ENCODE measurements around the gene OGFR.

Gene OGFR

DNA sequence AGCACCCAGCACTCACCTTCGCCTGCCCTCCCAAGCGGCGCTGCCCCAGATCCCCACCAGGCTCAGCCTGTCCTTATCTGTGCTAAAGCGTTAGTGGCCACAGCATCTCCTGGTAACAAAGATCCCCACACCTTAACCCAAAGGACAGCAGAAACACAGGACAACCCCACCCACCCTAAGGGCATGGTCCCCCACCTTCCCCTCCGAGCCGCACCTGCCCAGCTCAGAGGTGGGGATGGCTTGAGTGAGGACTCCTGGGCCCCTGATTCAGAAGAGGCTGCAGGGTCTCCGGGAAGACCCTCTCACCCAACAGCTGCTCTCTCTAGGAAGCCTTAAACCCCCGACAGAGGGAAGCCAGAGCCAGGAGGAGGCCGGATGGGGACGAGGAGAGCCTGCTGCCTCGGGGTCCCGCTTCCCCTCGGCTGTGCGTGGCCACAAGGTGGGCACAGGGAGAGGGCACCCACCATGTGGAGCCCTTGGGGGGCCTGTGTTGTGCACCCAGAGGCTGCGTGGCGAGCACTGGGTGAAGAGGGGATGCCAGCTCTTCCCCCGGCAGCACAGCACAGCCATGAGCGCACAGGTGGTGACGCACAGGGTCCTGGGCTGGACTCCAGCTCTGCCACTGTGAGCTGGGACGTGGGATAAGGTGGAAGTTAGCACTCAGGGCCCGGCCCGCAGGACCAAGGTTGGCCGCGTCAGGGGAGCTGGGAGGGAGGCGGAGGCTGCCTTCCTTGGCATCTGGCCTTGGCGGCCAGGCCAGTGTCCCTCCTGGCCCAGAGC is 40.3 kb upstream of the OGFR start:
- TF ChIP-seq BHLHE40 (IDR thresholded peaks at IDR 0.05; ENCODE audit: borderline replicate concordance) (no peak), FOXM1 (IDR thresholded peaks at IDR 0.05; ENCODE audit: borderline replicate concordance) (no peak), ARNT (IDR thresholded peaks at IDR 0.05) (no peak), FOXA1 (IDR thresholded peaks at IDR 0.05) (no peak), CTBP1 (IDR thresholded peaks at IDR 0.05; ENCODE audit: borderline replicate concordance) (no peak), NFRKB (IDR thresholded peaks at IDR 0.05) (no peak), HDGF (IDR thresholded peaks at IDR 0.05; ENCODE audit: borderline replicate concordance) (no peak), ZNF384 (IDR thresholded peaks at IDR 0.05) (no peak), SP1 (IDR thresholded peaks at IDR 0.05) (no peak), SUZ12 (IDR thresholded peaks at IDR 0.05) (no peak), LEF1 (IDR thresholded peaks at IDR 0.05; ENCODE audit: borderline replicate concordance) (no peak), TARDBP (IDR thresholded peaks at IDR 0.05) (no peak), L3MBTL2 (conservative IDR thresholded peaks at IDR 0.05) (no peak), FOXK2 (IDR thresholded peaks at IDR 0.05) (no peak), ELF4 (IDR thresholded peaks at IDR 0.05) (no peak)
- TF ChIP-seq, protein P1, sequence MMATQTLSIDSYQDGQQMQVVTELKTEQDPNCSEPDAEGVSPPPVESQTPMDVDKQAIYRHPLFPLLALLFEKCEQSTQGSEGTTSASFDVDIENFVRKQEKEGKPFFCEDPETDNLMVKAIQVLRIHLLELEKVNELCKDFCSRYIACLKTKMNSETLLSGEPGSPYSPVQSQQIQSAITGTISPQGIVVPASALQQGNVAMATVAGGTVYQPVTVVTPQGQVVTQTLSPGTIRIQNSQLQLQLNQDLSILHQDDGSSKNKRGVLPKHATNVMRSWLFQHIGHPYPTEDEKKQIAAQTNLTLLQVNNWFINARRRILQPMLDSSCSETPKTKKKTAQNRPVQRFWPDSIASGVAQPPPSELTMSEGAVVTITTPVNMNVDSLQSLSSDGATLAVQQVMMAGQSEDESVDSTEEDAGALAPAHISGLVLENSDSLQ (IDR thresholded peaks at IDR 0.05) = no peak
- CTCF ChIA-PET = interaction anchor here (1.0 kb wide), 1 partner anchor 27 kb away, joined by 3 read pairs; no protein-coding TSS in a partner anchor
- POLR2A ChIA-PET = no interaction called here
- no peak for DNase-seq (ENCODE audit: extremely low spot score)

DNA sequence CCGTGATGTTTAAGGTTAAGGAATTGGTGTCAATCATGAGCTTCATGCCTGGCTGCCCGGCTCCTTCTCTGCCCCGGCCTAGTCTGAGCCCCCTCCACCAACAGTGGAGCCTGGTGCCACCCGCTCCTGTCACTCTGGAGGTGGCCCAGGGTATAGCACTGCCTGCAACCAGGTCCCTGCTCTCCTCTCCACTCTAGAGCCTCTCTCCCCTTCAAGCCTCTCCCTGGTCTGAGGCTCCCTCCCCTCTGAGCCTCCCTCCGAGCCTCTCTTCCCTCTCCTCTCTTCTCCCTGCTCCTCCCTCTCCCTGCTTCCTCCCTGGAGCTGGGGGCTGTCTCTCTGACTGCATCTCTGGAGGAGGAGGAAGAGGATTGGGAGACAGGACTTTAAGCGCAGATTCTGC is 39.6 kb upstream of the OGFR start:
- TF ChIP-seq L3MBTL2 (conservative IDR thresholded peaks at IDR 0.05) (no peak), TARDBP (IDR thresholded peaks at IDR 0.05) (no peak), SUZ12 (IDR thresholded peaks at IDR 0.05) (no peak), LEF1 (IDR thresholded peaks at IDR 0.05; ENCODE audit: borderline replicate concordance) (no peak), FOXK2 (IDR thresholded peaks at IDR 0.05) (no peak), SP1 (IDR thresholded peaks at IDR 0.05) (no peak), CTBP1 (IDR thresholded peaks at IDR 0.05; ENCODE audit: borderline replicate concordance) (no peak), HDGF (IDR thresholded peaks at IDR 0.05; ENCODE audit: borderline replicate concordance) (no peak), ELF4 (IDR thresholded peaks at IDR 0.05) (no peak), FOXA1 (IDR thresholded peaks at IDR 0.05) (no peak), ARNT (IDR thresholded peaks at IDR 0.05) (no peak), FOXM1 (IDR thresholded peaks at IDR 0.05; ENCODE audit: borderline replicate concordance) (no peak), ZNF384 (IDR thresholded peaks at IDR 0.05) (no peak), NFRKB (IDR thresholded peaks at IDR 0.05) (no peak), BHLHE40 (IDR thresholded peaks at IDR 0.05; ENCODE audit: borderline replicate concordance) (no peak)
- TF ChIP-seq, protein P1 (IDR thresholded peaks at IDR 0.05) = no peak
- ChIA-PET POLR2A (no interaction called here), CTCF (interaction anchor here (1.0 kb wide), 1 partner anchor 26 kb away, joined by 3 read pairs; no protein-coding TSS in a partner anchor)
- no peak for DNase-seq (ENCODE audit: extremely low spot score)

DNA sequence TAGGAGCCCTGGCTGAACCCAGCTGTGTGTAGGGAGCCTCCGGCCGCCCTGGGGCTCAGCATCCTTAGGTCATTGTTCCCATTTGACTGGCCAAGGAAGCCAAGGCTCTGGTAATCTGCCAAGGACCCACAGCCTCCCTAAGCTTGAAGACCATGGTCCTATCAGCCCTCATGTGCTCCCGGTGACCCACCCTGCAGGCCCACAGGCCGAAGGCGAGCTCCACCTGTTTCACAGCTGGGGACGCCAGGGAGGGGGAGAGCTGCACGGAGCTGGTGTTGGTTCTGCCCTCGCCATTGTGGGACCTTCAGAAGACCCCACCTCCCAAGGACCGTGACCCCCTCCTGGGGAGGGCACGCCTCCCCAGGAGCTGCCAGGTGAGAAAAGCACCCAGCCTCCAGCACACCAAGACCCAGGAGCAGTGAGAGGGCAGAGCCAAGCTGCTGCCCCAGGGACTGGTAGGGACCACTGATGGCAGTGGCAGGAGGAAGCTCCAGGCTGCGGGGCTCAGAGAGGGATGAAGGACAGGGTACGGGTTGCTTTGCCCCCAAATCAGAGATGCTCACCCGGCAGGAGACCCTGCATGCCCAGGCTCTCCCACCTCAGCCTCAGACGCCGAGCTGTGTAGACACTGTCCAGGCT is 39.1 kb upstream of the OGFR start:
- ChIA-PET CTCF (interaction anchor here (1.0 kb wide), 1 partner anchor 26 kb away, joined by 3 read pairs; no protein-coding TSS in a partner anchor), POLR2A (no interaction called here)
- DNase-seq (ENCODE audit: extremely low spot score) = no peak
- TF ChIP-seq TARDBP (IDR thresholded peaks at IDR 0.05) (no peak), ARNT (IDR thresholded peaks at IDR 0.05) (no peak), L3MBTL2 (conservative IDR thresholded peaks at IDR 0.05) (no peak), FOXM1 (IDR thresholded peaks at IDR 0.05; ENCODE audit: borderline replicate concordance) (no peak), ELF4 (IDR thresholded peaks at IDR 0.05) (no peak), SUZ12 (IDR thresholded peaks at IDR 0.05) (no peak), CTBP1 (IDR thresholded peaks at IDR 0.05; ENCODE audit: borderline replicate concordance) (no peak), SP1 (IDR thresholded peaks at IDR 0.05) (no peak), ZNF384 (IDR thresholded peaks at IDR 0.05) (no peak), BHLHE40 (IDR thresholded peaks at IDR 0.05; ENCODE audit: borderline replicate concordance) (no peak), NFRKB (IDR thresholded peaks at IDR 0.05) (no peak), FOXK2 (IDR thresholded peaks at IDR 0.05) (no peak), HDGF (IDR thresholded peaks at IDR 0.05; ENCODE audit: borderline replicate concordance) (no peak), LEF1 (IDR thresholded peaks at IDR 0.05; ENCODE audit: borderline replicate concordance) (no peak), FOXA1 (IDR thresholded peaks at IDR 0.05) (no peak)
- TF ChIP-seq, protein P1 (IDR thresholded peaks at IDR 0.05) = no peak

DNA sequence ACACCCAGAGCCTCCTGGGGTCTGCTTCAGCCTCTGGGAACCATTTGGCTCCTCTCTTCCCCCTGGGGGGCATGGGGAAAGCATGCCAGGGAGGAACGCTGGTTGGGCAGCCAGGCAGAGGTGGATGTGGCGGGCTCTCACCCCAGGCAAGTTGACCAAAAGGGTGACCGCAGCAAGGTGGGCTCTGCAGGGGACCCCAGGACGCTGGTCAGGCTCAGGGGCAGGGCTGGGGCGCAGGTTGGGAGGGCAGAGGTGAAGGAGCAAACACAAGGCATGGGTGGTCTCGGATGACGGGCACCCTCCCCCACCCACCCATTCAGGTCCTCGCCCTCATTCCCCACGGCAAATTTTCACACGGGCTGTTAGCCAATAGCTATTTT is 38.6 kb upstream of the OGFR start:
- ChIA-PET POLR2A (no interaction called here), CTCF (no interaction called here)
- DNase-seq (ENCODE audit: extremely low spot score) = no peak

More for the DNA sequence above, 38.6 kb upstream of the OGFR start:
- no peak for TF ChIP-seq CTBP1 (IDR thresholded peaks at IDR 0.05; ENCODE audit: borderline replicate concordance)
- no peak for TF ChIP-seq HDGF (IDR thresholded peaks at IDR 0.05; ENCODE audit: borderline replicate concordance)
- no peak for TF ChIP-seq FOXA1 (IDR thresholded peaks at IDR 0.05)
- TF ChIP-seq, protein P1 (IDR thresholded peaks at IDR 0.05) = no peak
- no peak for TF ChIP-seq SP1 (IDR thresholded peaks at IDR 0.05)
- no peak for TF ChIP-seq SUZ12 (IDR thresholded peaks at IDR 0.05)

Measured in HEK293T (cell line).